GM19035 (cell line): Measurements from ENCODE around the gene ZNF426.

Experiments used
- ATAC-seq: cut with Tn5 transposase; IDR thresholded peaks from one replicate; pipeline ENCODE4 v1.9.1; 2021; ENCODE audit not compliant: unreplicated experiment

The ZNF426 gene

DNA sequence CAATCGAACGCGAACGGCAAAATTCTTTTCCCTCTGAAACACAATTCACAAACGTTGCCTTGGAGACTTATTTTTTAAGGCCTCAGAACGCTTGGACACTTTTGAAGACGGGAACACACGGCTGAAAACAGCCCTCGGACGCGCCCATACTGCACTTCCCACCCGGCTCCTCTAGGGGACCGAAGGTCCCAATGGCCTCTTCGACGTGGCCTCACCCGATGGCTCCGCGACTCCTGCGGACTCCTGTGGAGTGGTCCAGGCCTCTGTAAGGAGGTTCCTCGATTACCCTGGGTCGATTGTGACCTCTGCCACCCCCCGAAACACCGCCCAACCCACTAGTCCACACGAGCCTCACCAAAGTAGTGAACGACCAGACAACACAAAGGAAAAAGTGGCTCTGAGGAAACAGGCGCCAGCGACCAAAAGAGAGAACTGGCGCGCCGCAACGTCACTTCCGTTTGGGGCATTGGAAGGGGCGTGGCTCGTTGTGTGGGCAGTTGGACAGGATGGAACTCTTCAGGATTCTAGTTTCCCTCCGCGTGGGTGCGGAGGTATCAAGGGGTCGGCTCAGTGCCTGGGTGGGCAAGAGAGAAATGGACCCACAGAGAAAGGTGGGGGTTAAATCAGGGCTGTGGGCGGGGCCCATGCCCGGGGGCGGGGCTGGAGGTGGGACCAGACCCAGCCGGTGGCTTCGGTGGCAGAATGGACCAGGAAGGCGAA, 40.1 kb downstream of the ZNF426 start, which contains the start of gene ZNF560:
Gene ZNF560, minus strand, starts transcription at position 434 of the 720 bp plus-strand sequence. CDS start 23,303 bp downstream, outside the sequence.
- ATAC-seq: no peak

DNA sequence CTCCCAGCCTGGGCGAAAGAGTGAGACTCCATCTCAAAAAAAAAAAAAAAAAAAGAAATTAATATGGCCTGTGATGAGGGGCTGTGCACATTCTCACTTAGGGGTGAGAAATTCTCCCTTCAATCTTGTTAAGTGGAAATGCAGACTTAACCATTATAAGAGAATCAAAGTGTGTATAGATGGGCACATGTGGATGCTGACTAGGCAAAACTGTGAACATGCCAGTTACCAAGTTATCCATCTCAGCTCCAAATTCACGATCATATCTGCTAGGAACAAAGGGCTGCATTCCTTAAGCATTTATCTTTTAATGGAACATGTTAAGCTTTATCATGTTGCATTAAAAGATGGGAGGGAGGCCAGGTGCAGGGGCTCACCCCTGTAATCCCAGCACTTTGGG, 44.3 kb downstream of the ZNF426 start:
- no peak for ATAC-seq

DNA sequence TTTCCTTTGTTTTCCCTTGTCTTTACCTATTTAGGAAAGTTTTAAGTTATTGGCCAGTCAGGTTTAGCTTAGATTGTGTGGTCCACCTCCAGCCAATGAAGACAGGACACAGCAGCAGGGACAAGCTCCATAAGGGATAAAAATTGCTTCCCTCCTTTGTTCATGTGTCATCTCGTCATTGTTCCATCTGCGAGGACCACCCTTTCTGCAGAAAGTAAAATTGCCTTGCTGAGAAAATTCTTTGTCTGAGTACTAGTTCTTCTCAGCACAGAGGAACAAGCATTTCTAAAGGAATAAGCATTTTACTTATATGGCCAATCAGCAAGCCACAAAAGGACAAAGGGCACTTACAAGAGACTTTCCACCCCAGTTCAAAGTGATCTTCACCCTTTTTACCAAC, 51.4 kb downstream of the ZNF426 start:
- no peak for ATAC-seq

DNA sequence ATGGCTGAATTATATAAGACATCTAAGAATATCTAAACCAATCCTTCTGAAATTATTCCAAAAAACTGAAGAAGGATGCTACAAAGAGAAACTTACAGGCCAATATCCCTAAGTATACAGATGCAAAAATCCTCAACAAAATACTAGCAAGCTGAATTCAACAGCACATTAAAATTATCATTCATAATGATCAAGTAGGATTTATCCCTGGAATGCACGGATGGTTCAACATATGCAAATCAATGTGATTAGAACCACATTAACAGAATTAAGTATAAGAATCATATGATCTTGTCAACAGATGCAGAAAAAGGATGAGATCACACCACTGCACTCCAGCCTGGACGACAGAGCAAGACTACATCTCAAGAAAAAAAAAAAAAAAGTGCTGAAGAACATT, 53.3 kb downstream of the ZNF426 start:
- no peak for ATAC-seq

DNA sequence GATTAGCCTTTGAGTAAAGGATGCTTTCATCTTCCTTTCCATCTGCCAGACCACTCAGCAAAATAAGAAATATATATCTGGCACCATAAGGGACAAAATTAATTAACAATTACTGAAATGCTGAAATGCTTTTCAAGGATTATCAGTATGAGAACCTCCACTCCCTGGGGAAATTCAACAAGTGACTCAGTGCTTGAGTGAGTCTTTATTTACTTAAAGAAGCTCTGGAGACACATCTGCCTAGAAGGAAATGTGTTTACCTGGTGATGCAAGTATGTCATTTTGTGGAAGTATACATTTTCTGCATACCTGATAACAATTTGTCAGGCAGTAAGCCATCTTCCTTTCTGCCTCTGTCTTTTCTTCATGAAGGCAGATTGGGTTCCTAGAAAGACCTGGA, 63.5 kb downstream of the ZNF426 start:
- no peak for ATAC-seq
